NCI-H2171 (cell line): ENCODE data around the gene ZNF281.
"Not testable (repeated sequence)": the region's sequence is repeated elsewhere in the genome, so short reads cannot be mapped to it uniquely, and the experiment has no call there.

Source experiments
- DNase-seq: peaks from one replicate; lab custom pipeline; 2025; lab: John Stamatoyannopoulos, UW

Gene ZNF281

GRCh38 chr1:200364091-200364759, 45.6 kb downstream of the ZNF281 start:
- DNase-seq, result no peak

- no peak for DNase-seq
These were observed 46.4 kb downstream of the ZNF281 start for GRCh38 chr1:200363264-200363933.

GRCh38 chr1:200362421-200362820, 47.4 kb downstream of the ZNF281 start:
- DNase-seq, result no peak

- no peak for DNase-seq
These were observed 50.1 kb downstream of the ZNF281 start for GRCh38 chr1:200359610-200360163.

- not testable (repeated sequence) for DNase-seq
These were observed 51.9 kb downstream of the ZNF281 start for GRCh38 chr1:200357925-200358324.

- DNase-seq, result no peak
These were observed 54.0 kb downstream of the ZNF281 start for GRCh38 chr1:200355801-200356200.
